KBM-7 (cell line): Measurements from ENCODE around the gene POMGNT2.
"Not testable (repeated sequence)": the region's sequence is repeated elsewhere in the genome, so short reads cannot be mapped to it uniquely, and the experiment has no call there.

Experiments used
- DNase-seq: peaks from one replicate; pipeline ENCODE4 v3.0.0-alpha.2; 2015
- in situ Hi-C: fragments of 300-500 bp; cut with MboI; formaldehyde crosslinking; loops from 2 replicates; pipeline ENCODE4 v1.14.3; 2020; ENCODE audit warnings: low sequenced_read_pairs, low pct_unique_long_range_greater_than_20kb, mixed read lengths

POMGNT2 gene

GRCh38 chr3:43059456-43059855, 46.4 kb downstream of the POMGNT2 start:
- no peak for DNase-seq
- in situ Hi-C loops, result no loop called here

GRCh38 chr3:43055806-43056770, 49.8 kb downstream of the POMGNT2 start:
- no peak for DNase-seq
- in situ Hi-C loops, result no loop called here

- no peak for DNase-seq
- in situ Hi-C loops, result no loop called here
Observed at GRCh38 chr3:43055393-43055792, 50.5 kb downstream of the POMGNT2 start.

- in situ Hi-C loops, result no loop called here
- no peak for DNase-seq
Observed at GRCh38 chr3:43054754-43055153, 51.1 kb downstream of the POMGNT2 start.

GRCh38 chr3:43053291-43053690, 52.6 kb downstream of the POMGNT2 start:
- DNase-seq, result no peak
- in situ Hi-C loops, result no loop called here

GRCh38 chr3:43048470-43048869, 57.4 kb downstream of the POMGNT2 start:
- in situ Hi-C loops, result no loop called here
- DNase-seq, result no peak

GRCh38 chr3:43046583-43046982, 59.3 kb downstream of the POMGNT2 start:
- in situ Hi-C loops, result no loop called here
- no peak for DNase-seq

GRCh38 chr3:43045079-43045478, 60.8 kb downstream of the POMGNT2 start:
- in situ Hi-C loops, DNase-seq: not testable (repeated sequence)

- DNase-seq, result no peak
- in situ Hi-C loops, result no loop called here
Observed at GRCh38 chr3:43043793-43044192, 62.1 kb downstream of the POMGNT2 start.

- in situ Hi-C loops, result no loop called here
- no peak for DNase-seq
Observed at GRCh38 chr3:43043071-43043766, 62.7 kb downstream of the POMGNT2 start.

GRCh38 chr3:43041517-43041916, 64.4 kb downstream of the POMGNT2 start:
- DNase-seq, result no peak
- in situ Hi-C loops, result no loop called here

- DNase-seq, result no peak
- in situ Hi-C loops, result no loop called here
Observed at GRCh38 chr3:43038010-43038409, 67.9 kb downstream of the POMGNT2 start.

- DNase-seq, result no peak
Observed at GRCh38 chr3:43036621-43037423, 69.1 kb downstream of the POMGNT2 start.

GRCh38 chr3:43035801-43036365, 70.0 kb downstream of the POMGNT2 start:
- DNase-seq, result no peak
- in situ Hi-C loops, result no loop called here

More at GRCh38 chr3:43036621-43037423, 69.1 kb downstream of the POMGNT2 start:
- in situ Hi-C loops, result no loop called here

GRCh38 chr3:43034911-43035310, 71.0 kb downstream of the POMGNT2 start:
- DNase-seq, result no peak
- in situ Hi-C loops, result no loop called here

- in situ Hi-C loops, result no loop called here
- no peak for DNase-seq
Observed at GRCh38 chr3:43034200-43034599, 71.7 kb downstream of the POMGNT2 start.

GRCh38 chr3:43032646-43033628, 72.9 kb downstream of the POMGNT2 start:
- DNase-seq, result no peak
- in situ Hi-C loops, result no loop called here

GRCh38 chr3:43031889-43032545, 73.9 kb downstream of the POMGNT2 start:
- no peak for DNase-seq
- in situ Hi-C loops, result no loop called here
